K562 (cell line): ENCODE results near the gene SKA3. TPM values are rescaled to one million over a fixed set of nuclear protein-coding genes. Genes with fewer than 3 reads are reported as not detected.

Experiments used
- ATAC-seq: fragments of 200-7000 bp; cut with Tn5 transposase; 3 replicates; pipeline ENCODE4 v1.9.1; 2020; ENCODE audit warnings: moderate library complexity
- BruUV-seq: library from RNA; stranded (reverse); fragments of 400-500 nt; replicated peaks from 2 replicates; lab custom pipeline; 2021; lab: Mats Ljungman, UMichigan
- CTCF ChIA-PET: fragments of 300-600 bp; formaldehyde crosslinking; extraction: SDS; loops from one replicate; lab custom pipeline; 2021; ENCODE audit warnings: low intra/inter-chr PET ratio; lab: Yijun Ruan, JAX
- POLR2A ChIA-PET: fragments of 300-600, 350-650 bp; sonication (Branson Sonifier 250); formaldehyde crosslinking; extraction: SDS; loops from one replicate; lab custom pipeline; 2021; ENCODE audit warnings: antibody characterized with exemption, inconsistent platforms; lab: Yijun Ruan, JAX
- DNase-seq, 4 experiments: peaks; one replicate each; pipeline versions ENCODE4 v3.0.0 to v3.0.0-alpha.2; 2011 to 2018; ENCODE audit warnings: low spot score in 3 of 4, mixed read lengths in 3 of 4; ENCODE audit errors: extremely low read depth in 1 of 4
- FAIRE-seq: peaks from 2 replicates; lab custom pipeline; 2011; peaks lifted over from hg19 to GRCh38; lab: Jason Lieb, UNC
- H2AFZ ChIP-seq: 2 replicates; pipeline ENCODE4 v1.6.0; 2011; ENCODE audit warnings: low read depth, low read length, control low read depth, inconsistent platforms
- H3K27ac ChIP-seq: fragments of 200-600 bp; 3 replicates; pipeline ENCODE4 v1.8.0; 2011; ENCODE audit warnings: low read depth, mild to moderate bottlenecking, control low read depth, inconsistent platforms, low read length, moderate library complexity, mixed read lengths; ENCODE audit errors: extremely low read depth
- H3K27me3 ChIP-seq, 2 experiments: fragments of 300-600 bp in 1 of 2; 2 replicates in 1 of 2; 3 replicates in 1 of 2; pipeline versions ENCODE4 v1.6.0 to v1.8.0; 2011; ENCODE audit warnings: inconsistent platforms in 2 of 2, low read length in 2 of 2, mild to moderate bottlenecking in 1 of 2, mixed read lengths in 1 of 2, moderate library complexity in 1 of 2; ENCODE audit not compliant: control insufficient read depth in 2 of 2, insufficient read depth in 2 of 2
- H3K36me3 ChIP-seq: fragments of 300-600 bp; 3 replicates; pipeline ENCODE4 v1.8.0; 2011; ENCODE audit warnings: mild to moderate bottlenecking, low read length, inconsistent platforms; ENCODE audit not compliant: control insufficient read depth, insufficient read depth
- H3K4me1 ChIP-seq, 2 experiments: fragments of 200-600 bp in 1 of 2; replicated peaks in 1 of 2; 2 replicates in 1 of 2; 3 replicates in 1 of 2; pipeline versions ENCODE4 v1.5.1 to v1.8.0; 2011; ENCODE audit warnings: inconsistent platforms in 2 of 2, low read length in 2 of 2, mild to moderate bottlenecking in 1 of 2, mixed read lengths in 1 of 2, moderate library complexity in 1 of 2; ENCODE audit not compliant: control insufficient read depth in 2 of 2, insufficient read depth in 2 of 2
- H3K4me2 ChIP-seq: 2 replicates; pipeline ENCODE4 v1.6.1; 2011; ENCODE audit warnings: low read length, control low read depth, inconsistent platforms, mixed read lengths; ENCODE audit not compliant: insufficient read depth
- H3K4me3 ChIP-seq: fragments of 200-600 bp; sonication (generic), shearing (Covaris generic); 2 replicates; pipeline ENCODE4 v1.5.1; 2016; ENCODE audit warnings: control low read depth, inconsistent platforms
- H3K79me2 ChIP-seq: fragments of 200-600 bp; 3 replicates; pipeline ENCODE4 v1.8.0; 2011; ENCODE audit warnings: low read length, inconsistent platforms; ENCODE audit not compliant: control insufficient read depth, insufficient read depth
- H3K9ac ChIP-seq, 2 experiments: 2 replicates each; pipeline versions ENCODE4 v1.6.0 to v1.6.1; 2011; ENCODE audit warnings: low read depth in 2 of 2, low read length in 2 of 2, control low read depth in 1 of 2, inconsistent platforms in 1 of 2, mild to moderate bottlenecking in 1 of 2, mixed read lengths in 1 of 2; ENCODE audit not compliant: insufficient read depth in 1 of 2
- H3K9me1 ChIP-seq: one replicate; pipeline ENCODE4 v1.6.0; 2011; ENCODE audit warnings: inconsistent platforms, mild to moderate bottlenecking, low read length, moderate library complexity; ENCODE audit not compliant: control insufficient read depth, insufficient read depth
- H3K9me3 ChIP-seq: replicated peaks from 2 replicates; pipeline ENCODE4 v1.5.1; 2011; ENCODE audit warnings: low read depth, low read length, inconsistent platforms; ENCODE audit not compliant: control insufficient read depth, insufficient read depth
- H4K20me1 ChIP-seq: replicated peaks from 2 replicates; pipeline ENCODE4 v1.6.1; 2011; ENCODE audit warnings: low read length, inconsistent platforms, mixed read lengths; ENCODE audit not compliant: control insufficient read depth, insufficient read depth
- BMI1 ChIP-seq: fragments of 150-350 bp; IDR thresholded peaks from 2 replicates; pipeline ENCODE4 v1.6.1; 2014; ENCODE audit warnings: low read length
- CHD4 ChIP-seq: fragments of 200-600 bp; sonication (generic); IDR thresholded peaks from 3 replicates; pipeline ENCODE4 v1.6.1; 2012; ENCODE audit warnings: low read depth, mild to moderate bottlenecking, mixed read lengths, low read length, inconsistent platforms; ENCODE audit not compliant: insufficient read depth, insufficient replicate concordance, poor library complexity, severe bottlenecking
- CLOCK ChIP-seq: fragments of 250-450 bp; sonication (Bioruptor Pico); IDR thresholded peaks from 2 replicates; pipeline ENCODE4 v1.4.0; 2020; ENCODE audit warnings: mild to moderate bottlenecking, moderate library complexity, borderline replicate concordance
- CREB3L1 ChIP-seq: fragments of 450-650 bp; IDR thresholded peaks from 2 replicates; pipeline ENCODE4 v1.6.1; 2014; ENCODE audit warnings: low read depth, mild to moderate bottlenecking, moderate library complexity, borderline replicate concordance
- ESRRB ChIP-seq: fragments of 250-450 bp; sonication (Bioruptor Pico); IDR thresholded peaks from 2 replicates; pipeline ENCODE4 v1.5.0; 2020; ENCODE audit warnings: mild to moderate bottlenecking, moderate library complexity, borderline replicate concordance
- GABPB2 ChIP-seq: fragments of 250-450 bp; sonication (Bioruptor Pico); conservative IDR thresholded peaks from 2 replicates; pipeline ENCODE4 v1.5.1; 2021; ENCODE audit warnings: mild to moderate bottlenecking
- GTF2B ChIP-seq: IDR thresholded peaks from 2 replicates; pipeline ENCODE4 v1.6.1; 2011; ENCODE audit not compliant: insufficient read length; ENCODE audit errors: extremely low read depth
- JUN ChIP-seq, 2 experiments: sonication (generic) in 1 of 2; formaldehyde crosslinking in 1 of 2; IDR thresholded peaks; 2 replicates each; pipeline versions ENCODE4 v1.6.1 to v1.8.0; 2012 to 2022; ENCODE audit warnings: borderline replicate concordance in 2 of 2, mild to moderate bottlenecking in 2 of 2, improper control_type of control experiment in 1 of 2, low read depth in 1 of 2, low read length in 1 of 2, missing genetic modification reagents in 1 of 2
- MAX ChIP-seq: sonication (generic); formaldehyde crosslinking; IDR thresholded peaks from 2 replicates; pipeline ENCODE4 v1.9.0; 2022; ENCODE audit warnings: mild to moderate bottlenecking, missing genetic modification reagents
- NFRKB ChIP-seq: fragments of 450-650 bp; IDR thresholded peaks from 2 replicates; pipeline ENCODE4 v1.6.1; 2016; ENCODE audit warnings: low read depth
- NR2C2 ChIP-seq, 2 experiments: fragments of 200-800 bp in 1 of 2; sonication (Bioruptor generic) in 1 of 2; sonication (generic) in 1 of 2; formaldehyde crosslinking in 1 of 2; IDR thresholded peaks; 2 replicates each; pipeline versions ENCODE4 v1.6.1 to v1.8.0; 2016 to 2022; ENCODE audit warnings: mild to moderate bottlenecking in 1 of 2, missing compliant biosample characterization in 1 of 2, missing genetic modification characterization in 1 of 2, missing genetic modification reagents in 1 of 2
- POLR2H ChIP-seq: IDR thresholded peaks from 2 replicates; pipeline ENCODE4 v1.6.1; 2016; ENCODE audit warnings: missing genetic modification characterization, low read depth, mild to moderate bottlenecking, control low read depth, missing compliant biosample characterization, moderate library complexity
- SMAD3 ChIP-seq: fragments of 450-650 bp; formaldehyde crosslinking; conservative IDR thresholded peaks from 2 replicates; pipeline ENCODE4 v1.4.0; 2020; ENCODE audit warnings: mild to moderate bottlenecking
- TAF7 ChIP-seq: fragments of 450-650 bp; IDR thresholded peaks from 2 replicates; pipeline ENCODE4 v1.6.1; 2016; ENCODE audit warnings: missing genetic modification characterization, missing compliant biosample characterization
- TAF9B ChIP-seq: fragments of 450-650 bp; IDR thresholded peaks from 2 replicates; pipeline ENCODE4 v1.6.1; 2018; ENCODE audit warnings: mild to moderate bottlenecking; ENCODE audit not compliant: partially characterized antibody
- U2AF1 ChIP-seq: fragments of 200-400 bp; formaldehyde crosslinking; optimal IDR thresholded peaks from 2 replicates; pipeline ENCODE3; 2017; ENCODE audit warnings: mild to moderate bottlenecking, low read depth, low read length, moderate library complexity
- ZBED1 ChIP-seq: IDR thresholded peaks from 2 replicates; pipeline ENCODE4 v1.6.1; 2014
- ZKSCAN8 ChIP-seq: fragments of 200-800 bp; sonication (Bioruptor generic); IDR thresholded peaks from 2 replicates; pipeline ENCODE4 v1.6.1; 2016; ENCODE audit warnings: missing genetic modification characterization, missing compliant biosample characterization
- WGBS: fragments of 100-300 bp; shearing (Covaris generic); methylation state at CpG from one replicate; pipeline ENCODE4 v1.1.6; 2016; ENCODE audit warnings: low coverage, mixed read lengths; ENCODE audit not compliant: insufficient coverage; ENCODE audit errors: missing lambda C conversion rate; 5-methylcytosine and 5-hydroxymethylcytosine counted together
- in situ Hi-C: fragments of 300-500 bp; cut with MboI; formaldehyde crosslinking; loops from 4 replicates; pipeline ENCODE4 v1.15.0; 2018; ENCODE audit warnings: inconsistent platforms, mixed read lengths
- intact Hi-C: fragments of 100-400 bp; cut with micrococcal nuclease; formaldehyde crosslinking; loops from 2 replicates; pipeline ENCODE4 v1.14.2; 2022
- polyA plus RNA-seq, 8 experiments: library from polyadenylated mRNA; depleted of rRNA in 4 of 8; stranded (reverse) in 5 of 8; unstranded in 3 of 8; fragments of >200 nt; fragmentation: Nextera tagmentation in 2 of 8; fragmentation: Illumina TruSeq in 1 of 8; extraction: Ambion mirVana in 2 of 8; extraction: Trizol in 1 of 8; gene quantifications; 2 replicates each; pipeline versions ENCODE4 v1.2.1 to v1.2.3, GENCODE V29; 2011 to 2014; ENCODE audit warnings: inconsistent platforms in 1 of 8, missing spikeins in 1 of 8
- total RNA-seq, 7 experiments: library from RNA; depleted of rRNA in 6 of 7; stranded (reverse); fragments of >200 nt in 6 of 7; fragmentation: Illumina TruSeq in 2 of 7; extraction: Trizol in 2 of 7; gene quantifications; 2 replicates each; pipeline versions ENCODE4 v1.2.1 to v1.2.3, GENCODE V29; 2011 to 2021; ENCODE audit warnings: low replicate concordance in 1 of 7

The SKA3 gene
- total and polyA plus RNA-seq, 9 of the 15 experiments (the other 6 are each of a cell fraction or from before 2014, with no cell fraction given) = 17.0 to 53.3 (median 29.9) TPM

- no peak overlapping the region for H3K9ac ChIP-seq
- H3K4me3 ChIP-seq = no peak overlapping the region
- no peak for ATAC-seq
- no peak overlapping the region for H2AFZ ChIP-seq
- 49% methylated on average over 9 of the region's 9 CpGs for WGBS
- intact Hi-C loops (no loop called here), in situ Hi-C loops (no loop called here)
- no peaks in the 10 kb centered on the region for H3K4me1 ChIP-seq
- H3K27ac ChIP-seq = no peak overlapping the region
- H3K36me3 ChIP-seq = no peaks in the 10 kb centered on the region
- no peak for FAIRE-seq
- no peaks in the 10 kb centered on the region for H4K20me1 ChIP-seq
- no peaks in the 10 kb centered on the region for H3K9me3 ChIP-seq
- DNase-seq = no peak
- CTCF ChIA-PET = no interaction called here
- H3K4me2 ChIP-seq = no peak overlapping the region
- POLR2A ChIA-PET = no interaction called here
- no peaks in the 10 kb centered on the region for H3K27me3 ChIP-seq
- no TSS peak for BruUV-seq
- H3K79me2 ChIP-seq = no peaks in the 10 kb centered on the region
- no peaks in the 10 kb centered on the region for H3K9me1 ChIP-seq
- TF ChIP-seq ESRRB (CRISPR knock-in tag) (no peak), TAF9B (no peak), POLR2H (tag) (no peak), ZBED1 (no peak), GTF2B (no peak), ZKSCAN8 (CRISPR knock-in tag) (no peak), NFRKB (no peak), BMI1 (no peak), GABPB2 (CRISPR knock-in tag) (no peak), CREB3L1 (no peak), CLOCK (CRISPR knock-in tag) (no peak), TAF7 (tag) (no peak), CHD4 (no peak), MAX (CRISPR knock-in tag) (no peak), U2AF1 (no peak), JUN (IDR thresholded peaks at IDR 0.05; ENCODE audit: borderline replicate concordance, low read depth, low read length) (no peak), JUN (CRISPR knock-in tag; IDR thresholded peaks at IDR 0.05; ENCODE audit: borderline replicate concordance) (no peak), NR2C2 (CRISPR knock-in tag; IDR thresholded peaks at IDR 0.05) (no peak), NR2C2 (tag; IDR thresholded peaks at IDR 0.05) (no peak), SMAD3 (CRISPR knock-in tag) (no peak)
Measured at GRCh38 chr13:21121616-21122015, 54.7 kb downstream of the SKA3 start.
